Right kidney (tissue), 1 donor: ENCODE measurements around the gene IGSF3.

Experiments used
- DNase-seq: peaks from one replicate; pipeline ENCODE4 v3.0.0-alpha.2; 2016

The IGSF3 gene

DNA sequence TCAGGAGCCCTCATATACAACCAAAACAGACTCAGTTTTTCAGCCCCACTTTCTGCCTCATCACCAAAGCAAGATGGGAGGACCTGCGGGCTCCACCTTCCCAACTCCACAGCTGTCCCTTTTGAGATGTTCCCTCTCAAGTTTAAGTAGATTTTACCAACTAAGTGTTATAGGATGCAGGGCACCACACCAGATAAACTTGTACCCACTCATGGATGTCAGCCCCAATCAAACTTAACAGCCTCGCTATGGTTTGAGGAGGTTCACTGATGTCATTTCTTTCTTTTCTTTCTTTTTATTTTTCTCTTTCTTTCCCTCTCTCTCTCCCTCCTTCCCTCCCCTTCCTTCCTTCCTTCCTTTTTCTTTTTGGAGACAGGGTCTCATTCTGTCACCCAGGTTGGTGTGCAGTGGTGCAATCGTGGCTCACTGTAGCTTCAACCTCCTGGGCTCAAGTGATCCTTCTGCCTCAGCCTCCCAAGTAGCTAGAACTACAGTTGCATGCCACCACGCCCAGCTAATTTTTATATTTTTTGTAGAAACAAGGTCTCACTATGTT is 110.1 kb downstream of the IGSF3 start:
- DNase-seq, result no peak

DNA sequence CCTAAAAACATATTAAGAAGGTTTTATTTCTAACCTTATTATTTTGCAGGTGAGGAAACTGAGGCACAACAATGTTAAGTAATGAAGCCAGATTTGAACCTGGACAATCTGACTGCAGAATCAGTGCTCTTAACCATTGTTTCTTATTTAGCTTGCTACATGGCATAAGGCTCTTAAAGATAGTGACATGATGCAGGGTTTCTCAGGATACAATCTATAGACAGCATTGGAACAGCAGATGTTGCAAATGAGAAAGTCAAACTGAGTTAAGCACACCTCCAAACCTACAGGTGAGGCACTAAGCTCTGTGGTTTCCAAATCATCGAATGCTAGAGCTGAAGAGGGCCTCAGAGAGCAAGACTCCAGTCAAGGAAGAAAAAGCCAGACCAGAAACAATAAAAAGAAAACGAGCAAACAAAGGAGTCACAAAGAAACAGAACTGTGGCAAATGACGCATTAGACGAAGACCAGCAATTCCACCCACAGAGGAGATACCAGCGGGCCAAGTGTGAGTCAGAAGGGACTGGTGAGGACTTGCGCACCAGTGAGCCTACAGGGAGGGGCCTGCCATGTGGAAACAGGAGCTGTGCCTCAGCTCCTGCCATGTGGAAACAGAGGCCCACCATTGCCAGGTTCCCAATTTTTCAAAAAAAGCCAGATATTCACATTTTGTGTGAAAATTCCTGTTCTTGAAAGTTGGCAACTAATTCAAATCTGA is 111.1 kb downstream of the IGSF3 start:
- no peak for DNase-seq

DNA sequence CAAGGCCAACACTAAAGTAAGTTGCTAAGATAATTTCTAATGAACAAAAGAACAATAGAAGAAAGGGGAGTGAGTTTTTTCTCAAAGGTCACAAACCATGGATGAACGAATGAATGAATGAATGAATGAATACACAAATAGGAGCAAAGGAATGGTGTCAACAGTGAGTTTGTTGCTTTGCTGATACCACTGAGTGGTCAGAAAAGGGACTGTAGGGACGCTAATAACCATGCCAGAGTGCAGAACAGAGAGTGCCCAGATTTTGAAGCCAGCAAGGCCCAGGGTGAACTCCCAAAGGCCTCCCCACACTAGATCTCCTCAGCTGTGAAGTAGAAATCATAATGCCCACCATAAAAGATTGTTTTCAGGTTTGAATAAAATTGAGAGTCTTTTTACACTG is 112.6 kb downstream of the IGSF3 start:
- DNase-seq, result no peak

DNA sequence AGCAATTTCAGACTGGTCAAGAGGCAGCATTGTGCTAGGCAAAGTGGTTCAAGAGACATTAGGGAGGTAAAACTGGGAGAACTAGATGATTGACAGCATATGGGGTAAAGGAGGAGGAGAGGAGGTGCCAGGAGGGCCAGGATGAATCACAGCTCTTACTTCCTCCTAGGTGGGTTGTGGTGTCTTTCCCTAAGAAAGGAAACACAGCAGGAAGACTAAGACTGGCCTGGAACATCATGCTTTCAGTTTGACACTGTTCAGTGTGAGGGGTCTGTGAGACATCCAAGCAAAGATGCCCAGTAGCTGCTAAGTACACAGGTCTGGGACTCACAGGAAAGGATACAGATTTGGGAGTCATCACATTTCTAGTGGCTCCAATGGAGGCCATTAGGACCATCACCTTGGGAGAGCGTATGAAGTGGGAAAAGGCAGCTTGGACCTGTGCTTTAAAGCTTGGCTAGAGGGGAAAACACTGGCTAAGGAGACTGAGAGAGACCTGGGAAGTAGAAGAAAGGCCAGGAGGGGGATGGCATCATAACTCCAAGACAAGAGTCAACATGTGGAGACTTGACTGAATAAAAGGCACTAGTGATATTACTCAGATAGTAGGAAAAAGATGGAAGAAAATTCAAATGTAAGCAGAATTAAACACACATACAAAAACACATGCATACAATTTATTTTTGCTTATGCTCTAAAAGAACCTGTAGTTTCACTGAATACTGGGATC is 114.0 kb downstream of the IGSF3 start:
- DNase-seq, result no peak

DNA sequence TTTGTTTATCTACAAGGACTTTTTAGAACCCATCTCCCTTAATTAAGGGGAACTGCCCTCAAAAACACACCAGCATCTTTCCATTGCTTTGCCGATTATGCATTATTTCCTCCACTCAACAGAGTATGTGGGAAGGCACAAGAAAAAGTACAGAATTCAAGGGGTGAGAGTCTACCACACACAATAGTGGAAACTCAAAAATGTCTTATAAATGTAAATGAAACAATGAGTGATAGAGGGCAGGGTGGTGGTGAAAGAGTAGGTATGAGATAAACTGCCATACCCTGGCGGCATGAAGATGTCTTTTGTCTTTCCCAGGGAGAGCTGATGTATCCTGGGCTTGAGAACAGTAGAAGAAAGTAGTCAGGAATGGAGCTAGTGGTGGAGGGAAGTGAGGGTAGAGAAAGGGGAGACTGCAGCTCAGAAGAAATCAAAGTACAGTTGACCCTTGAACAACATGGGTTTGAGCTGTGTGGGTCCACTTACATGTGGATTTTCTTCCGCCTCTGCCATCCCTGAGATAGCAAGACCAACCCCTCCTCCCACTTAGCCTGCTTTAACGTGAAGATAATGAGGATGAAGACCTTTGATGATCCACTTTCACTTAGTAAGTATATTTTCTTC is 121.1 kb downstream of the IGSF3 start:
- no peak for DNase-seq

DNA sequence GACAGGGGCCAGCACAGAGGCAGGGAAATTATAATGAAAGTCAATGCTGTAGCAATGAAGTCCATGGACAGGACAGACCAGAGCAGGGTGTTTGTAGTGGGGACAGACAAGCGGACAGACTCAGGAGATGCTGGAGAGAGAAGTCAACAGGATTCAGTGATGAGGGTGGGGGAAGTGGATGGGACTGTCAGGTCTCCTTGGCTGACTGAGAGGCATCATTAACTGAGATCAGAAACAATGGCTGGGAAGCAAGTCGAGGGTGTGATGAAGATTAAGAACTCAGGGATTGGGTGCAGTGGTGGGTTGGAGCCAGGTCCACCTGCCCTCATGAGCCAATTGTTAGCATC is 122.2 kb downstream of the IGSF3 start:
- DNase-seq, result no peak

DNA sequence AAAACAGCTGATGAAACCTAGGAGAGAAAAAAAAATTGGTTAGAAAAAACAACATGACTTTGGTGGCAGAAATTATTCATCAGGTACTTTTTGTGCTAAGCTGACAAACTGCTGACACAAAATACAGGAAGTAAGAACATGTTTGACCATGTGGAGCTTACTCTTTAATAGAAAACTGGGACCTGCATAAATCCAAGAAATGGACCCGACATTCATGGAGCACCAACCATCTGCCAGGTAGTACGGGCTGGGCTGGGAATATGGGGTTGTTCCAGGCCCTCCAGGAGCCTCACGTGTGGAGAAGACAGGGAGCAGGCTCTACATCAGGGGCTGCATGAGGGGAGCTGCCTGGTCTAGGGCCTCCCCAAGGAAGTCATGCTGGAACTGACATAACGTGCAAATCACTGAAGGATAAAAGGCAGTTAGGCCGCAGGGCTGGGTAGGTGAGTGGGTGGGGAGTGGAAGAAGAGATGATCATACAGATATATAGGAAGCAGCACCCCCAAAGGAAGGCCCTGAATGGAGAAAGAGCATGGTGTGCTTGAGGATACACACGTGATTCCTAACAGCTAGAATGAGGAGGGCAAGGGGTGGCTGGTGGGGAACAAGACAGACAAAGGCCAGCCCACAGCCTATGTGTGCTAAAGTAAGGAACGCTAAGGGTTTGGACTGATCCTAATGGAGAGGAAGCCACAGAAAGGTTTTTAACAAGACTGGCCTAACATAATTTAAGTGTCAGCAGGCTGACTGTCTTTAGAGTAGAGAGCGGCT is 122.8 kb downstream of the IGSF3 start:
- no peak for DNase-seq

DNA sequence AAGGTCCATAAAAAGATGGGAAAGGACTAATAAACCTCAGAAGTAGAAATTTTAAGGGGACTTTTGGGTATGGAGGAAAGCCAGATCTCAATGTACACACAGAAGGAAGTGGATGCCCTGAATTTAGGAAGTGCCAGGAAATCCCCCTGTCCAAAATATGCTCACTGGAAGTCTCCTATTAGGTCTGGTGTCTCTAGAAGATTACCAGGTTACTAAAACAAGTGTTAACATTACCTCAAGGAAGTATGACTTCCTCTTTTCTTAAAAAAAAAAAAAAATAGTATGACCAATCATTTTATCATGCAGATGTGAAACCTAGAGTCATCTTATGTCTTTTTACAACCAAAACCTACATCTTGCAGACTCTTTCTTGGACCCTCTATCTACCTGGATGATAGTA is 127.4 kb downstream of the IGSF3 start:
- DNase-seq, result no peak

DNA sequence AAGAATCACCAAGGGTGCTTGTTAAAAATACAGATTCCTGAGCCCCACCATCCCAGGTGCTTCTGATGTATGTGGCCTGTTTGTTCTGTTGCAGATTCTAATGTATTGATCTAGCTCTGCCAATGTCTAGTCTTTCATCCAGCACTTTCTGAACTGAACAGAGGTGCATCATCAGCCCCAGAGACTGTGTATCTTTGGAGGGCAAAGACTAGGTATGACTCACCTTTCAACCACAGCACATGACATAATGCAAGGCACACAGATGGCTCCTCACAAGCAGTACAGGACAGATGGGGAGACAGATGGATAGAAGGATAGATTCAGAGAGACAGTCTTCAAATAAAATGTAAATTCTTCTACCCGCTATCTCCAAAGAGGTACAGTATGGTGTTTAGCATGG is 129.0 kb downstream of the IGSF3 start:
- no peak for DNase-seq

DNA sequence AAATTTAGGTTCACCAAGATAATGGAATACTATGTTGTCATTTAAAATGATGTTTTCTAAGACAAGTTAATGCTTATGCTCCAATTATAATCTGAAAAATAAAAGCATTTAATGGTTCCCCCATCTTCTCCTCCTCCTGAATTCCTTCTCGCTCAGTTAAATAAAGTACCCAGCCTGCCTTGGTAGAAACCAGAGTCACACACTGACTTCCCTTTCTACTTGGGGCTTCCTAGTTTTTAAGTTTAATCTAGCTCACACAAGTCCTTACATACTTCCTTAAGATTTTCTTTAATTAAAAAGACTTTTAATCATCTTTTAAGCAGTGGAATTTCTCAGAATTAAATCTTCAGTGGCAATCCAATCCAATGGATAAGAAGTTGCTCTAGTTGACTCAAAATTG is 129.6 kb downstream of the IGSF3 start:
- no peak for DNase-seq

DNA sequence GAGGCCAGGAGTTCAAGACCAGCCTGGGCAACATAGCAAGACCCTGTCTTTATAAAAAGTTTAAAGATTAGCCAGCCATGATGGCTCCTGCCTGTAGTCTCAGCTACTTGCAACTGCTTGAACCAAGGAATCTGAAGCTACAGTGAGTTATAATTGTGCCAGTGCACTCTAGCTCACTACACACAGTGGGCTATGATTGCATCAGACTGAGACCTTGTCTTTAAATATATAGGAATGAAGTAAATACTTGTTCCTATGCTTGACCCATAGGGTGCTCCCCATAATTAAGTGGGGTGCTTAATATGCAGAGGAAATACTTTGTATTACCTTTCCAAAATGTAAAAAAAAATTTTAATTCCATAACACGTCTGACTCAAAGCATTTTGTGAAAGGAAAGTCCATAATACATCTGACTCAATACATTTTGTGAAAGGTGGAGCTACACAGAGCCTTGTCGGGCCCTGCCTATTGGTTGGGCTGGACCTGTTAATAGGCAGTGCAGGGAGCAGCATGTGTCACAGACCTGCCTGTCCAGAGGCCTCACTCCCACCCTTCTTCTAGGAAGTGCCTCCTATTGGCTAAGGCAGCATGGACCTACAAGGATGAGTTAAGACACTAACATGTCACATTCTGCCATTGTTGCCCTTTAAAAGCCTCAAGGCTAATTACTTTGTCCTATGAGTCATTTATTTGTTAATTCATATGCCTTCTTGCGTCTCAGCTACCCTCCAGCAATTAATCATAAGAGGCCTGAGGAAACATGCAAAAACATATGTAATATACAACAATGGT is 130.3 kb downstream of the IGSF3 start:
- no peak for DNase-seq

DNA sequence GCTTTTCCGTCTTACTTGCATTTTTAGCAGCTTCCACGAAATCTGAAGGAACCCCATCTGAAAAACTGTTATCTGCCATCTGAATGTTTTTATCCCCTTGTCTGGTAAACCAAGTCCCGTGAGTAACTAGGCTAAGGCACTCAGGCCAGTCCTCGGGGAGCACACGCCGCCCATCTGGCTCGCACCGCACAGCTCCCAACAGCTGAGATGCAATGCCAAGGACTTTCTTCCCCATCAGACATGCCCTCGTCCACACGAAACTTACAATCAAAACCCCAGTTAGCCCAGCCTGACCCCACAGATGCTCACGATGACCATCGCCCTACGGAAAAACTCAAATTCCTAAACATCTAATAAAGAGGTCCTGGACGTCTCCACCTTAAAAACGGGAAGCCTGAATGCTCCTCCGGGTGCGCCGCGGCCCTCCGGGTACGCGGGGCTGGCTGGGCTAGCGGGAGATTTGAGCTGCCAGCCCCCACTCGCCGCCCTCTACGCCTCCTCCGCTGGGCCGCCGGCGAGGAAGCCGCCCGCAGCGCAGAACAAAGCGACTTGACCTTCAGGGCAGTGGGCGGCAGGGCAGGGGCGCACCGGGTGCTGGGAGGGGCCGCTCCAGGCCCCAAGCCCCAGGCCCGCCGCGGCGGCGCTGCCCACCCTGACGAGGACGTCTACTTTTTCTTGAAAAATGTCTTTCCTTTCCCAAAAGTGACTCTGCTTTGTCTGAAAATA is 133.4 kb downstream of the IGSF3 start:
- DNase-seq, result no peak

DNA sequence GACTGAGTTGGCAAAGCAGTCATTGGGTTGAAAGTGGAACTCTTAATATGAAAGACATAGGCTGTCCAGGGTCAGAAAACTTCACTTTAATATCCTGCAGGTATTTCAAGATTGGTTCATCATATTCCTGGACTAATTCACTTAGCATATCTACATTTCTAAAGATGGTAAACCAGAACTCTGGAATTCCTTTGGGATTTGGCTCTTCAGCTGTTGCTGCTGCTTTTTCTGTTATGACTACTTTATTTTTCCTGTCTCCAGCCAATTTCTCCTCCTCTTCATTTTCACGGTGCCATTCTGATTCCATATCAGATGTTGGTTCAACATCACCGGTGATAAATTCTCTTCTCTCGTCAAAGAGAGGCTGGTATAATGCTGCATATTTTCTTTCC is 134.1 kb downstream of the IGSF3 start:
- DNase-seq, result no peak

DNA sequence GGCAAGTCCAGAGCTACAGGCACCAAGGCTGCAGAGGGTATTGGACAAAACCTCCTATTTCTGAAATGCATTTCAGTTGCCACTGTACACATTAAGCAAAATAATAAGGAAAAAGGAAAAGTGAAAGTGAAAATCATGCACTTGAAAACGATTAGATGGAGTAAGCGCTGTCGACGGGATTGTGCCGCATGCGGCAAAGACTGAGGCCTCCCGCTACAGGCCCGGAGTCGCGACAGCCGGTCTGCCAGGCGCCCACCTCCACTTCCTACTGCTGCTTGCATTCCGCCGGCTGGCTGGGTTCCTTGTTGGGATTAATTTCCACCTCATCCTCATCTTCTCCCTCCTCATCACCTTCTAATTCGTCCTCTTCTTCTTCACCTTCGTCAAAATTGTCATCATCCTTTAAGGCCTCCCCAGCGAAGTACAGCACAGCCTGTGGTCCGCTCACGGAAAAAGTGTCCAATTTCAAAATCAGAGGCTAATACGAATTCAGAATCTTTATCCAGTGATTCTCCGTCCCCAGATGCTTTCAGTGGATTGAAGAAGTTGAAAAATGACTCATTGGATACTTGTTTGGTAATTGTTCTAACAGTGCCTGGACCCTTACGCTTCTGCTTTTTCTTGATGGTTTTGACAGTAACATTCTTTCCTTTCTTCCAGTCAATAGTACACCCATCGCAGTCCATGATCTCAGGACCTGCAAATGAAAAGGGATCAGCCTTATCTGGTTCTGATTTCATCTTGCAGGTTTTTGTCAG is 134.7 kb downstream of the IGSF3 start:
- DNase-seq, result no peak

DNA sequence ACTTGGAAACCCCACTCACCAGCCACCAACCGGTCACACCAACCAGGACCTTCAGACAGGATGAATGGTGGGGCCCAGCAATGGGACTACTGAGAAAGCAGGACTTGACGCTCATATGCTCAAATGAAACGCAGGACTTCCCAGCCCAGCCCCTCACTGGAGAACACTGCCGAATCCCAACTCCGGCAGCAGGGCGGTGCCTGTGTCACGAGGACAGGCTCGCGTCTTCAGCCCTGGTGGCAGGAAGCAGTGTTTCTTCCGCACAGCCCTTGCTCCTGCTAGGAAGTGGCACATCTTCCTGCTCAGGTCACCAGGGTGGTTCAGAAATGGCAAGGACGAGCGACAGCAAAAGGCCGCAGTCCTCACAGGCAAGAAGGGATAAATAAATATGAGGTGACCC is 135.6 kb downstream of the IGSF3 start:
- DNase-seq, result no peak

DNA sequence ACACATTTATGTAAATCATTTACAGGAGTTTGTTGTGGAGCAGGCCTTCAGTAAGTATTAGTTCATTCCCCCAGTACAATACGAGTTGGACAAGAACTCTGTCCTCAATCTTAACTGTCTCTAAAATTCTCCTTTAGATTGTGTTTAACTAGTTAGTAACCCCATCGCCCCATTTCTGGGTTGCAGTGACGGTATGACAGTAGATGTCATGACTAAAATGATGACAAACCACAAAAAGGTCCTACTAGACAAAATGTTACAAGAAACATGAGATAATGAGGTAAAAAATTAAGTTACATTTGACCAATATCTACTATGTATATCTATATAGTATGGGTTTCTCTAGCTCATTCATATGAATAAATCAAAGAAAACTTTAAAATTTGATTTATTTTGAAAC is 137.9 kb downstream of the IGSF3 start:
- no peak for DNase-seq

DNA sequence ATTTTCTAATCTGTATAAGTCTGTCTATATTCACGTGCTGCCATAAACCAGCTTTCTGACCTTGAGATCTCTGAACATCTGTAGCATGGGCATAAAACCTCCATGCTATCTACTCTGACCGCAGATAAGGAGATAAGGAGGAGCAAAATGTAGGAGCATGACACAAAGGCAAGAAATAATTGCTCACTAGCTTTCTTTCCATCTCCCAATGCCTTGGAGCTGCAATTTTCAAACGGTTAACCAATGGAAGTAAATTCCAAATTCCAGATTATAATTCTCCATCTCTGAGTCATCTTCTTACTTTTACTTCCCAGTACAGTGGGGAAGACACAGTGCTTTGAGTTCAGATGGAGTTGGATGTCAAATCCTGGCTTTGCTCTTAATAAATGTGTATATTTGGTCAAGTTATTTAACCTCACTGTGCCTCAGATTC is 138.3 kb downstream of the IGSF3 start:
- no peak for DNase-seq

DNA sequence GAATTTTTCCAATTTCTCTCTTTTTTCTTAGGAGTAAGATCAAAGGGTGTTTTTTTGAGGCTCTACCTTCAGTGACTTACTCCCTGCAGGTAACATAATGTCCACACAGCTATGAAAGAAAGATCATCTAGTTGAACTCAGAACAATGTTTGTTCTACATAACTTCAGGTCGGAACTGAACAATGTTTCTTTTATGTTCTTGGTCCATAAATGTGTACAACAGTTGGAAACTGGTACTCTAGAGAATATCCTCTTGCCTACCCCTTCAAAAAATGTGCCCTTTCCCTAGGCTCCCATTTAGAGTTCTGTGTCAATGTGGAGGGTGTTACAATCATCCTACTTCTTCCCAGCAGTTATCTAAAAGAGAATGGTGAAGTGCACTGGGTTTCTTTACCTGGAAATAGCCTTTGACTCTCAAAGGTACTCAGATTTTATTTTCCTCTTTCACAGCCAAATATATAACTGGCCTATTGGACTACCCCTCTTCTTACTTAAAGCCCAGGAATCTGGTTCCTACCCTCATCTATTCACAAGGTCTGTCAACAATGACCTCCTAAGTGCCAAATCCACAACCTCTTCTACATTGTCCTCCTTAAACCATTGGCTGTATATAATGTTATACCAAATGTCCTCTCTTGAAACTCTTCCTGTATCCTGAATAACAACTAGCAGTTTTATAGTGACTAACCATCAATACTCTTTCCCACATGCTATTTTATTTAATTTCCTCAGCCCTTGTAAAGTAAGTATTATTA is 139.0 kb downstream of the IGSF3 start:
- DNase-seq, result no peak

DNA sequence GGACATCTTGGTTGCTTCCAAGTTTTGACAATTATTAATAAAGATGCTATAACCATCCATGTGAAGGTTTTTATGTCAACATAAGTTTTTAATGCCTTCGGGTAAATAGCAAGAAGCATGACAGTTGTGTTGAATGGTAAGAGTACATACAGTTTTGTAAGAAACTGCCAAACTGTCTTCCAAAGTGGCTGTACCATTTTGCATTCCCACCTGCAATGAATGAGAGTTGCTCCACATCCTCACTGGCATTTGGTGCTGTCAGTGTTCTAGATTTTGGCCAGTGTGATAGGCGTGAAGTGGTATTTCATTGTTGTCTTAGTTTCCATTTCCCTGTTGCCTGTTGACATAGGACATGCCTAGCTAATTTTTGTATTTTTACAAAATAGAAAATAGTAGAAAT is 142.1 kb downstream of the IGSF3 start:
- no peak for DNase-seq
